Trophoblast cell (in vitro differentiated cells and primary cell): ENCODE data around the gene USP21.

Experiments used
- DNase-seq, 2 donors: peaks; one replicate each; pipeline ENCODE4 v3.0.0-alpha.2; 2016
- H2AFZ ChIP-seq: 2 replicates; pipeline ENCODE4 v1.6.1; 2013; ENCODE audit warnings: low read length, moderate library complexity, mild to moderate bottlenecking; ENCODE audit not compliant: insufficient read depth, poor library complexity
- H2AK5ac ChIP-seq: 2 replicates; pipeline ENCODE4 v1.6.1; 2013; ENCODE audit warnings: mild to moderate bottlenecking, low read length
- H2BK120ac ChIP-seq: 2 replicates; pipeline ENCODE4 v1.6.1; 2013; ENCODE audit warnings: low read length, mild to moderate bottlenecking, moderate library complexity; ENCODE audit not compliant: insufficient read depth, poor library complexity
- H2BK12ac ChIP-seq: 2 replicates; pipeline ENCODE4 v1.6.1; 2013; ENCODE audit warnings: mild to moderate bottlenecking, low read length, moderate library complexity
- H2BK5ac ChIP-seq: 2 replicates; pipeline ENCODE4 v1.6.1; 2013; ENCODE audit warnings: low read length, low read depth, moderate library complexity, mild to moderate bottlenecking; ENCODE audit not compliant: poor library complexity
- H3K14ac ChIP-seq: 2 replicates; pipeline ENCODE4 v1.6.1; 2013; ENCODE audit warnings: mild to moderate bottlenecking, low read length
- H3K18ac ChIP-seq: 2 replicates; pipeline ENCODE4 v1.6.1; 2013; ENCODE audit warnings: mild to moderate bottlenecking, low read length
- H3K23ac ChIP-seq: 2 replicates; pipeline ENCODE4 v1.6.1; 2013; ENCODE audit warnings: low read length
- H3K27ac ChIP-seq: 2 replicates; pipeline ENCODE4 v1.5.1; 2013; ENCODE audit warnings: low read depth, mild to moderate bottlenecking, inconsistent platforms, low read length, moderate library complexity
- H3K27me3 ChIP-seq: 2 replicates; pipeline ENCODE4 v1.6.1; 2013; ENCODE audit warnings: inconsistent platforms, mild to moderate bottlenecking, low read length, moderate library complexity; ENCODE audit not compliant: insufficient read depth
- H3K36me3 ChIP-seq, 2 experiments: 1 replicate in 1 of 2; 2 replicates in 1 of 2; pipeline ENCODE4 v1.6.1; 2013; ENCODE audit warnings: low read length in 2 of 2, mild to moderate bottlenecking in 2 of 2, moderate library complexity in 1 of 2; ENCODE audit not compliant: insufficient read depth in 2 of 2, control insufficient read depth in 1 of 2
- H3K4ac ChIP-seq: 2 replicates; pipeline ENCODE4 v1.6.1; 2013; ENCODE audit warnings: low read depth, mild to moderate bottlenecking, low read length, moderate library complexity
- H3K4me1 ChIP-seq, 2 experiments: 1 replicate in 1 of 2; 2 replicates in 1 of 2; pipeline ENCODE4 v1.6.1; 2013; ENCODE audit warnings: low read length in 2 of 2, mild to moderate bottlenecking in 2 of 2, moderate library complexity in 1 of 2; ENCODE audit not compliant: insufficient read depth in 2 of 2, control insufficient read depth in 1 of 2
- H3K4me2 ChIP-seq: 2 replicates; pipeline ENCODE4 v1.6.1; 2013; ENCODE audit warnings: inconsistent platforms, mild to moderate bottlenecking, low read length, moderate library complexity
- H3K4me3 ChIP-seq: 2 replicates; pipeline ENCODE4 v1.5.1; 2013; ENCODE audit warnings: mild to moderate bottlenecking, low read depth, low read length, inconsistent platforms
- H3K79me1 ChIP-seq: one replicate; pipeline ENCODE4 v1.6.1; 2013; ENCODE audit warnings: low read length
- H3K79me2 ChIP-seq: 2 replicates; pipeline ENCODE4 v1.6.1; 2013; ENCODE audit warnings: low read length, mild to moderate bottlenecking; ENCODE audit not compliant: control insufficient read depth, insufficient read depth, poor library complexity
- H3K9ac ChIP-seq: 2 replicates; pipeline ENCODE4 v1.6.1; 2013; ENCODE audit warnings: mild to moderate bottlenecking, low read length
- H3K9me3 ChIP-seq: 2 replicates; pipeline ENCODE4 v1.6.1; 2013; ENCODE audit warnings: low read depth, mild to moderate bottlenecking, control low read depth, inconsistent platforms, low read length; ENCODE audit not compliant: insufficient read depth
- H4K12ac ChIP-seq: 2 replicates; pipeline ENCODE4 v1.6.1; 2013; ENCODE audit warnings: low read depth, mild to moderate bottlenecking, low read length, moderate library complexity
- H4K8ac ChIP-seq: 2 replicates; pipeline ENCODE4 v1.6.1; 2013; ENCODE audit warnings: low read depth, mild to moderate bottlenecking, low read length, moderate library complexity
- H4K91ac ChIP-seq: one replicate; pipeline ENCODE4 v1.6.1; 2013; ENCODE audit warnings: low read depth, mild to moderate bottlenecking, low read length, moderate library complexity
- WGBS: extraction: QIAGEN DNeasy Blood & Tissue Kit; methylation state at CpG from one replicate; pipeline ENCODE4 v1.1.7; 2013; ENCODE audit warnings: missing lambda C conversion rate; ENCODE audit not compliant: insufficient read length, insufficient coverage; ENCODE audit errors: extremely low coverage; 5-methylcytosine and 5-hydroxymethylcytosine counted together

Gene USP21

DNA sequence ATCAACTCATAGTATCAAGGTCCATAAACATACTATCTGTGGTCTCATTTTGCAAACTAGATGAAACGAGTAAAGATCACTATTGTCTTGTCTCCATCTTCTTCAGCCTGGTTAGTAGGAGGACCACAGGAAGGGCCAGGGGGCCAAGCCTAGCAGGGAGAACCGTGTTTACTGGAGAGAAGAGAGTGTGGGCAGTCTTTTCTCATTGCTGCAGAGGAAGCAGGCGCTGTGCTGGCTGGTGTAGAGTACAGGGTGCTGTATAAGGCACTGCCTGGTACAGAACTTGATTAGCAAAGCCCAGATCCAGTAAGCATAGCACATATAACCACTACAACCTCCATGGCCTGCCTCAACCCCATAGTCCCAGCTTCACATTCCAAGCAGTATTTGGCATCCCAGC lies 28.0 kb downstream of the USP21 start:
- H2BK5ac ChIP-seq = no peak overlapping the region
- H3K18ac ChIP-seq = no peak overlapping the region
- H3K4ac ChIP-seq = no peak overlapping the region
- H3K4me1 ChIP-seq = no peaks in the 10 kb centered on the region
- no peaks in the 10 kb centered on the region for H3K79me1 ChIP-seq
- H3K36me3 ChIP-seq = no peaks in the 10 kb centered on the region
- H3K4me3 ChIP-seq = no peak overlapping the region
- no peak overlapping the region for H3K14ac ChIP-seq
- DNase-seq = no peak
- H3K27ac ChIP-seq = no peak overlapping the region
- no peaks in the 10 kb centered on the region for H3K9me3 ChIP-seq
- H2BK12ac ChIP-seq = no peak overlapping the region
- H4K12ac ChIP-seq = no peak overlapping the region
- H2AK5ac ChIP-seq = no peak overlapping the region
- no peak overlapping the region for H3K4me2 ChIP-seq
- no peak overlapping the region for H4K8ac ChIP-seq
- no peak overlapping the region for H3K23ac ChIP-seq
- H4K91ac ChIP-seq = no peak overlapping the region
- WGBS = no CpG with 5 or more reads among the region's 3 CpGs
- no peaks in the 10 kb centered on the region for H3K79me2 ChIP-seq
- H3K9ac ChIP-seq = no peak overlapping the region
- H2BK120ac ChIP-seq = no peak overlapping the region
- no peak overlapping the region for H2AFZ ChIP-seq
- H3K27me3 ChIP-seq = no peaks in the 10 kb centered on the region

DNA sequence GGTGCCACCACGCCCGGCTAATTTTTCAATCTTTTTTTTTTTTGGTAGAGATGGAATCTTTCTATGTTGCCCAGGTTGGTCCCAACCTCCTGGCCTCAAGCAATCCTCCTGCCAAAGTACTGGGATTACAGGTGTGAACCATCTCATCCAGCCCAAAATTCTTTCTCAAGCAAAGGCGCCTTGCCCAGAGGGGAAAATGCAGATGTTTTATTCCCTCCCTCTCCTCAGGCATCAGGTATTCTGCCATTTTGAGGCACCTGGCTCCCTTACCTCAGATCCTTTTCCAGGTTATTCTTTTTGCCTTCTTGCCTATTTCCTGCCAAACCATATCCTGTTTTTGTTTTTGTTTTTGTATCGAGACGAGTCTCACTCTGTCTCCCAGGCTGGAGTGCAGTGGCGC lies 29.1 kb downstream of the USP21 start:
- no peak overlapping the region for H3K14ac ChIP-seq
- no peak overlapping the region for H2BK120ac ChIP-seq
- H3K23ac ChIP-seq = no peak overlapping the region
- no peak overlapping the region for H3K9ac ChIP-seq
- no peaks in the 10 kb centered on the region for H3K79me1 ChIP-seq
- H3K18ac ChIP-seq = no peak overlapping the region
- no peak overlapping the region for H3K4me2 ChIP-seq
- no peak overlapping the region for H3K4me3 ChIP-seq
- H3K79me2 ChIP-seq = no peaks in the 10 kb centered on the region
- H3K9me3 ChIP-seq = no peaks in the 10 kb centered on the region
- H2AK5ac ChIP-seq = no peak overlapping the region
- no peaks in the 10 kb centered on the region for H3K27me3 ChIP-seq
- H4K8ac ChIP-seq = no peak overlapping the region
- H4K91ac ChIP-seq = no peak overlapping the region
- H3K27ac ChIP-seq = no peak overlapping the region
- DNase-seq = peak; percentile 53 to 70
- H2BK5ac ChIP-seq = no peak overlapping the region
- H3K4me1 ChIP-seq = no peaks in the 10 kb centered on the region
- no peak overlapping the region for H2BK12ac ChIP-seq
- no peak overlapping the region for H2AFZ ChIP-seq
- H4K12ac ChIP-seq = no peak overlapping the region
- H3K4ac ChIP-seq = no peak overlapping the region
- no peaks in the 10 kb centered on the region for H3K36me3 ChIP-seq
- no CpG with 5 or more reads among the region's 6 CpGs for WGBS

DNA sequence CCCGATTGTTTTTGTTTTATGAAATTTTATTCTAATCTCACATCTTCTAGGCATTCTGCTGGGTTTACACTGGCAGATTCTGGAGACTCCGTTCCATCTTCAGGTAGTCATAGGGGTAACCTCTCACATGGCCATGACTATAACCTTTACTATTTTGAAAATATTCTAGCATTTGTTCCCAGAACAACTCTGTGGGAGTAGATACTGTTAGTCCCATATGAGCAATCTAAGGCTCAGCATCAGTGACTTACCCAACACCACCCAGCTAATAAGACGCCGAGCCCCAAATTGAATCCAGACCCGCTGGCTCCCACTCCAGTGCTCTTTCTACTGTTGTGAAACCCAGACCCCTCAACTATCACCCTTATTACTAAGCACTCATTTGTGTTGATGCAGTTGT lies 29.7 kb downstream of the USP21 start:
- no CpG with 5 or more reads among the region's 5 CpGs for WGBS

DNA sequence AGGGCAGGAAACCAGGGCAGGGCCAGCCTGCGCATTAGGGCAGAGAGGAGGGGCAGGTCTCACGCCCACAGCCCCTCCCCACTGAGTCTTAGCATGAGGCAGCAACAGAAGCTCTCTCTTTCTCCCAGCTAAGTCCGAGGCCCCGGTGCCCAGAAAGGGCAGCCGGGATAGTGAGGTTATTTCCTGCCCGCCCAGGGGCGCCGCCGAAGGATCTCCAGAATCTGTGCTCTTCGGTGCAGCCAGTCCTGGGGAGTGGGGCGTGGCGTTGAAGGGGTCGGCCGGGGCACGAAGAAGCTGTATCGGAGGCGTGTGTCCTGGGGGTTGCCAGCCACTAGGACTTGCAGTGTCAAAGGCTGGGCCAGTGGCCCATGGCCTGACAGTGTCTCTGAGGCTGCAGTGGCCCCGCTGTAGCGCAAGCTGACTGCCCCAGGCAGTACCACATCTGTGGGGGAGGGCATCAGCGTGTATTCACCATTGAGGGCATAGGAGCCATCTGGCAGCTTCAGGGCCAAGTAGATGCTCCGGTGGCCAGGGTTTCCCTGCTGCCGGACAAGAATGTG lies 31.7 kb downstream of the USP21 start:
- Histone ChIP-seq H3K4ac (no peak overlapping the region), H2AFZ (no peak overlapping the region), H3K27me3 (no peaks in the 10 kb centered on the region), H2BK12ac (no peak overlapping the region), H2BK120ac (no peak overlapping the region), H2BK5ac (no peak overlapping the region), H3K9me3 (no peaks in the 10 kb centered on the region), H3K4me1 (no peaks in the 10 kb centered on the region), H3K23ac (no peak overlapping the region), H3K9ac (no peak overlapping the region), H3K14ac (no peak overlapping the region), H3K36me3 (no peaks in the 10 kb centered on the region), H3K18ac (no peak overlapping the region), H3K27ac (no peak overlapping the region), H3K4me3 (no peak overlapping the region), H4K12ac (no peak overlapping the region), H3K79me1 (no peaks in the 10 kb centered on the region), H4K91ac (no peak overlapping the region), H3K79me2 (no peaks in the 10 kb centered on the region), H4K8ac (no peak overlapping the region), H2AK5ac (no peak overlapping the region), H3K4me2 (no peak overlapping the region)
- no CpG with 5 or more reads among the region's 22 CpGs for WGBS
- DNase-seq = no peak

More for the DNA sequence above, 29.7 kb downstream of the USP21 start:
- Histone ChIP-seq H3K4me2 (no peak overlapping the region), H2BK12ac (no peak overlapping the region), H3K23ac (no peak overlapping the region), H3K4me1 (no peaks in the 10 kb centered on the region), H3K9me3 (no peaks in the 10 kb centered on the region), H3K27me3 (no peaks in the 10 kb centered on the region), H3K27ac (no peak overlapping the region), H2BK120ac (no peak overlapping the region), H3K4me3 (no peak overlapping the region), H4K91ac (no peak overlapping the region), H3K9ac (no peak overlapping the region), H3K14ac (no peak overlapping the region), H4K12ac (no peak overlapping the region), H4K8ac (no peak overlapping the region), H2BK5ac (no peak overlapping the region), H3K79me1 (no peaks in the 10 kb centered on the region), H3K79me2 (no peaks in the 10 kb centered on the region), H2AFZ (no peak overlapping the region), H3K18ac (no peak overlapping the region), H3K4ac (no peak overlapping the region), H3K36me3 (no peaks in the 10 kb centered on the region), H2AK5ac (no peak overlapping the region)
- DNase-seq = peak; percentile 69 to 93
